Measurements from ENCODE around the gene TMEM119. TPM values are rescaled to one million over a fixed set of nuclear protein-coding genes. Genes with fewer than 3 reads are reported as not detected.

Gene TMEM119
- total RNA-seq, 1 experiment from 2014 or later = not detected

- ChIA-PET POLR2A (no interaction called here), CTCF (no interaction called here)
- Mint-ChIP-seq H3K4me3 (ENCODE audit: unreplicated experiment) (no peak overlapping the region), H3K4me1 (ENCODE audit: low read depth, unreplicated experiment) (no peaks in the 10 kb centered on the region), H3K27ac (ENCODE audit: unreplicated experiment) (no peak overlapping the region), H3K36me3 (ENCODE audit: insufficient read depth, unreplicated experiment) (no peaks in the 10 kb centered on the region), H3K9me3 (ENCODE audit: unreplicated experiment) (no peaks in the 10 kb centered on the region), H3K27me3 (ENCODE audit: insufficient read depth, unreplicated experiment) (peaks cover 5% of the 10 kb centered on the region)
- Histone ChIP-seq H3K4me1 (no peaks in the 10 kb centered on the region), H3K9me3 (no peaks in the 10 kb centered on the region), H3K27me3 (replicated peaks; ENCODE audit: control insufficient read depth, insufficient read depth, low read length) (no peaks in the 10 kb centered on the region), H3K4me3 (ENCODE audit: low read depth, low read length) (no peak overlapping the region), H3K36me3 (ENCODE audit: control insufficient read depth, insufficient read depth, low read length) (no peaks in the 10 kb centered on the region)
- TF ChIP-seq, protein P1, sequence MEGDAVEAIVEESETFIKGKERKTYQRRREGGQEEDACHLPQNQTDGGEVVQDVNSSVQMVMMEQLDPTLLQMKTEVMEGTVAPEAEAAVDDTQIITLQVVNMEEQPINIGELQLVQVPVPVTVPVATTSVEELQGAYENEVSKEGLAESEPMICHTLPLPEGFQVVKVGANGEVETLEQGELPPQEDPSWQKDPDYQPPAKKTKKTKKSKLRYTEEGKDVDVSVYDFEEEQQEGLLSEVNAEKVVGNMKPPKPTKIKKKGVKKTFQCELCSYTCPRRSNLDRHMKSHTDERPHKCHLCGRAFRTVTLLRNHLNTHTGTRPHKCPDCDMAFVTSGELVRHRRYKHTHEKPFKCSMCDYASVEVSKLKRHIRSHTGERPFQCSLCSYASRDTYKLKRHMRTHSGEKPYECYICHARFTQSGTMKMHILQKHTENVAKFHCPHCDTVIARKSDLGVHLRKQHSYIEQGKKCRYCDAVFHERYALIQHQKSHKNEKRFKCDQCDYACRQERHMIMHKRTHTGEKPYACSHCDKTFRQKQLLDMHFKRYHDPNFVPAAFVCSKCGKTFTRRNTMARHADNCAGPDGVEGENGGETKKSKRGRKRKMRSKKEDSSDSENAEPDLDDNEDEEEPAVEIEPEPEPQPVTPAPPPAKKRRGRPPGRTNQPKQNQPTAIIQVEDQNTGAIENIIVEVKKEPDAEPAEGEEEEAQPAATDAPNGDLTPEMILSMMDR (IDR thresholded peaks at IDR 0.05; ENCODE audit: insufficient read depth in 1 of 2, low read depth in 1 of 2, low read length in 1 of 2, severe bottlenecking in 1 of 2, unreplicated experiment in 1 of 2) = no peak
- BruUV-seq (replicated peaks) = no TSS peak
- DNase-seq = no peak
- intact Hi-C loops (cut with micrococcal nuclease; ENCODE audit: unreplicated experiment) = no loop called here
Measured at GRCh38 chr12:108613548-108613947, 15.7 kb upstream of the TMEM119 start.

- peak in 1 of 2 experiments; percentile 36 for DNase-seq
- no peaks in the 10 kb centered on the region for H3K4me1 Mint-ChIP-seq (ENCODE audit: low read depth, unreplicated experiment)
- H3K27me3 Mint-ChIP-seq (ENCODE audit: insufficient read depth, unreplicated experiment) = peaks cover 3% of the 10 kb centered on the region
- ChIA-PET CTCF (no interaction called here), POLR2A (no interaction called here)
- Histone ChIP-seq H3K4me3 (ENCODE audit: low read depth, low read length) (no peak overlapping the region), H3K9me3 (no peaks in the 10 kb centered on the region), H3K4me1 (no peaks in the 10 kb centered on the region), H3K27me3 (replicated peaks; ENCODE audit: control insufficient read depth, insufficient read depth, low read length) (no peaks in the 10 kb centered on the region), H3K36me3 (ENCODE audit: control insufficient read depth, insufficient read depth, low read length) (no peaks in the 10 kb centered on the region)
- no peak overlapping the region for H3K4me3 Mint-ChIP-seq (ENCODE audit: unreplicated experiment)
- no peaks in the 10 kb centered on the region for H3K36me3 Mint-ChIP-seq (ENCODE audit: insufficient read depth, unreplicated experiment)
- no peaks in the 10 kb centered on the region for H3K9me3 Mint-ChIP-seq (ENCODE audit: unreplicated experiment)
- H3K27ac Mint-ChIP-seq (ENCODE audit: unreplicated experiment) = no peak overlapping the region
- TF ChIP-seq, protein P1 (IDR thresholded peaks at IDR 0.05; ENCODE audit: insufficient read depth in 1 of 2, low read depth in 1 of 2, low read length in 1 of 2, severe bottlenecking in 1 of 2, unreplicated experiment in 1 of 2) = no peak
- no TSS peak for BruUV-seq (replicated peaks)
- intact Hi-C loops (cut with micrococcal nuclease; ENCODE audit: unreplicated experiment) = no loop called here
Measured at GRCh38 chr12:108612788-108613282, 15.0 kb upstream of the TMEM119 start.

DNA sequence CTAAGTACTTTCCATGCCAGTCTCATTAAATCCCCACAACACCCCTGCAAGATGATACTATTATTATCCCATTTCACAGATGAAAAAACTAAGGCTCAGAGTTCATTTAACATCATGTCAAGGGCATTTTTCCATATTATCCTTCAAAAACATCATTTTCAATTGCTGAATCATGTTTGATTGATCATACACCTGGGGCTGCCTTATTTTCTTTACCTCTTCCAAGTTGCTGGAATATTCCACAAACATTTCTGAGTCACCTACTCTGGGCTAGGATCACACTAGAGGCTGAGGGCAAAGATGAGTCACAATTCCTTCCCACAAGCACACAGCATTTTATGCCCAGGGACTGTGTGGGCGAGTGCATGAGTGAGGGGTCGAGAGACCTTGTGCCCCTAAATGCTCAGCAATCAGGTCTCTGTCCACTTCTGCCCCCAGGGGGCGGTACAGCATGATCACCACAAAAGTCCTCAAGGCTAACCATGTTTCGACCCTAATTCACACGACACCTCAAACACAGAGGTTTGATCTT lies 14.1 kb upstream of the TMEM119 start:
- H3K36me3 ChIP-seq (ENCODE audit: control insufficient read depth, insufficient read depth, low read length) = no peaks in the 10 kb centered on the region

More for the DNA sequence above, 14.1 kb upstream of the TMEM119 start:
- CTCF ChIA-PET = no interaction called here
- H3K9me3 Mint-ChIP-seq (ENCODE audit: unreplicated experiment) = no peaks in the 10 kb centered on the region
- peaks cover 6% of the 10 kb centered on the region for H3K27me3 Mint-ChIP-seq (ENCODE audit: insufficient read depth, unreplicated experiment)
- POLR2A ChIA-PET = no interaction called here
- H3K4me3 Mint-ChIP-seq (ENCODE audit: unreplicated experiment) = no peak overlapping the region
- no peaks in the 10 kb centered on the region for H3K36me3 Mint-ChIP-seq (ENCODE audit: insufficient read depth, unreplicated experiment)
- intact Hi-C loops (cut with micrococcal nuclease; ENCODE audit: unreplicated experiment) = no loop called here
- no peak overlapping the region for H3K27ac Mint-ChIP-seq (ENCODE audit: unreplicated experiment)
- DNase-seq = peak in 1 of 2 experiments; percentile 32
- H3K4me1 Mint-ChIP-seq (ENCODE audit: low read depth, unreplicated experiment) = no peaks in the 10 kb centered on the region
- no peaks in the 10 kb centered on the region for H3K9me3 ChIP-seq
- H3K27me3 ChIP-seq (replicated peaks; ENCODE audit: control insufficient read depth, insufficient read depth, low read length) = no peaks in the 10 kb centered on the region
- no TSS peak for BruUV-seq (replicated peaks)
- H3K4me3 ChIP-seq (ENCODE audit: low read depth, low read length) = no peak overlapping the region
- no peaks in the 10 kb centered on the region for H3K4me1 ChIP-seq
- TF ChIP-seq, protein P1 (IDR thresholded peaks at IDR 0.05; ENCODE audit: insufficient read depth in 1 of 2, low read depth in 1 of 2, low read length in 1 of 2, severe bottlenecking in 1 of 2, unreplicated experiment in 1 of 2) = no peak
